Adrenal gland (tissue), 5 donors: Measurements from ENCODE around the gene PTPA.

Experiments
- POLR2A ChIP-seq, 2 donors: fragments of 450-650 bp; IDR thresholded peaks; one replicate each; pipeline ENCODE4 v1.6.1; 2017; ENCODE audit warnings: antibody characterized with exemption in 2 of 2, mild to moderate bottlenecking in 2 of 2, moderate library complexity in 1 of 2
- TF ChIP-seq, protein P1 (sequence below), 6 experiments: fragments of 450-650 bp in 4 of 6; fragments of 200-600 bp in 2 of 6; sonication (generic) in 1 of 6; IDR thresholded peaks; 1 replicate in 5 of 6; 2 replicates in 1 of 6; pipeline versions ENCODE4 v1.5.1 to v1.8.0; 2016 to 2021; ENCODE audit warnings: antibody characterized with exemption in 6 of 6, mild to moderate bottlenecking in 2 of 6, moderate library complexity in 1 of 6
- donor health status: DM: no; HTN: no; CAD: no.

DNA sequence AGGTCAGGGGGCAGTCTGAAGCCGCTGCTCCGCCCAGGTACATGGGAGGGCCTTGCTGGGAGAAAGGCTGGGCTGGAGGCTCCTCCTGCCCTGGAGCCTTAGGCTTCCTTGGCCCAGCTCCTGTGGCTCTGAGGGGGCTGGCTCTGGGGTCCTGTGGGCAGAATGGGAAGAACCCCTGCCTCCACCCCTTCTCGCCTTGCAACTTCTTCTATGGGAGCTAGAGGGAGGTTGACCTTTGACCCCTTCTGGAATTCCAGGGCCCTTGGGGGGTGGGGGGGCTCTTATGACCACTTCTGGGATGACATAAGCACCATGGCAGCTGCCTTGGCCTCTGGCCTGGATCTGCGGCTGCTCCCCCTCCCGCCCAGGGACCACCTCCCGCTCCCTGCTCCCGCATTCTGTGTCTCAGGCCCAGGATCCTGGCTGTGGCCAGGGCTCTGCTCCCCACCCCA is 34.7 kb downstream of the PTPA start:
- TF ChIP-seq, protein P1, sequence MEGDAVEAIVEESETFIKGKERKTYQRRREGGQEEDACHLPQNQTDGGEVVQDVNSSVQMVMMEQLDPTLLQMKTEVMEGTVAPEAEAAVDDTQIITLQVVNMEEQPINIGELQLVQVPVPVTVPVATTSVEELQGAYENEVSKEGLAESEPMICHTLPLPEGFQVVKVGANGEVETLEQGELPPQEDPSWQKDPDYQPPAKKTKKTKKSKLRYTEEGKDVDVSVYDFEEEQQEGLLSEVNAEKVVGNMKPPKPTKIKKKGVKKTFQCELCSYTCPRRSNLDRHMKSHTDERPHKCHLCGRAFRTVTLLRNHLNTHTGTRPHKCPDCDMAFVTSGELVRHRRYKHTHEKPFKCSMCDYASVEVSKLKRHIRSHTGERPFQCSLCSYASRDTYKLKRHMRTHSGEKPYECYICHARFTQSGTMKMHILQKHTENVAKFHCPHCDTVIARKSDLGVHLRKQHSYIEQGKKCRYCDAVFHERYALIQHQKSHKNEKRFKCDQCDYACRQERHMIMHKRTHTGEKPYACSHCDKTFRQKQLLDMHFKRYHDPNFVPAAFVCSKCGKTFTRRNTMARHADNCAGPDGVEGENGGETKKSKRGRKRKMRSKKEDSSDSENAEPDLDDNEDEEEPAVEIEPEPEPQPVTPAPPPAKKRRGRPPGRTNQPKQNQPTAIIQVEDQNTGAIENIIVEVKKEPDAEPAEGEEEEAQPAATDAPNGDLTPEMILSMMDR (IDR thresholded peaks at IDR 0.05), result no peak
- TF ChIP-seq POLR2A (IDR thresholded peaks at IDR 0.05), result no peak
